Stimulated activated memory B cell treated with anti-CD40 and anti-IgM and Interleukin-4, amounts not matched to agents 10 μg/mL and 1 μg/mL and 100 μg/mL, for 72 hours (primary cell): ENCODE results near the gene NSL1.
A peak's percentile ranks its signal among the peaks of the same experiment; 100 is the strongest.
"Not testable (repeated sequence)": the region's sequence is repeated elsewhere in the genome, so short reads cannot be mapped to it uniquely, and the experiment has no call there.

Experiments used
- ATAC-seq: fragments of 150-1000 bp; cut with Tn5 transposase; 2 replicates; pipeline ENCODE4 v1.10.0; 2021
- H3K27ac Mint-ChIP-seq: one replicate; pipeline ENCODE4 v1.8.0; 2022; ENCODE audit warnings: mild to moderate bottlenecking, mixed read lengths
- H3K27me3 Mint-ChIP-seq: one replicate; pipeline ENCODE4 v1.8.0; 2022; ENCODE audit warnings: mixed read lengths
- H3K36me3 Mint-ChIP-seq: one replicate; pipeline ENCODE4 v1.8.0; 2022; ENCODE audit warnings: mixed read lengths
- H3K4me1 Mint-ChIP-seq: one replicate; pipeline ENCODE4 v1.8.0; 2022; ENCODE audit warnings: mixed read lengths
- H3K4me3 Mint-ChIP-seq: one replicate; pipeline ENCODE4 v1.8.0; 2022; ENCODE audit warnings: mild to moderate bottlenecking, moderate library complexity, mixed read lengths
- H3K9me3 Mint-ChIP-seq: one replicate; pipeline ENCODE4 v1.8.0; 2022; ENCODE audit warnings: mixed read lengths

NSL1 gene

GRCh38 chr1:212791676-212792395, at the start of gene NSL1, which contains the start of gene TATDN3:
NSL1 (minus strand) TSS chr1:212791777; CDS start chr1:212791763, 14 bp downstream.
TATDN3 (plus strand) TSS chr1:212791894; CDS start chr1:212791922, 28 bp downstream.
- H3K27ac Mint-ChIP-seq: peak within 1 kb of the TSS; percentile 94
- peaks cover 43% of the 10 kb centered on the region for H3K4me1 Mint-ChIP-seq
- H3K27me3 Mint-ChIP-seq: no peaks in the 10 kb centered on the region

GRCh38 chr1:212838145-212838544, 46.6 kb upstream of the NSL1 start:
- Mint-ChIP-seq H3K4me3 (no peak overlapping the region), H3K27ac (no peak overlapping the region), H3K27me3 (no peaks in the 10 kb centered on the region), H3K36me3 (no peaks in the 10 kb centered on the region), H3K4me1 (peaks cover 11% of the 10 kb centered on the region), H3K9me3 (no peaks in the 10 kb centered on the region)
- ATAC-seq: no peak

More at GRCh38 chr1:212791676-212792395, at the start of gene NSL1, which contains the start of gene TATDN3:
- Mint-ChIP-seq H3K36me3 (peaks cover 13% of the 10 kb centered on the region), H3K9me3 (peaks cover 7% of the 10 kb centered on the region), H3K4me3 (peak within 1 kb of the TSS; percentile 98)
- peak; percentile 91 for ATAC-seq

GRCh38 chr1:212833211-212834207, 41.9 kb upstream of the NSL1 start:
- ATAC-seq: peak; percentile 73
- Mint-ChIP-seq H3K4me1 (peaks cover 24% of the 10 kb centered on the region), H3K27ac (peak overlapping the region; percentile 70)
- not testable (repeated sequence) for H3K27me3 Mint-ChIP-seq, H3K9me3 Mint-ChIP-seq, H3K4me3 Mint-ChIP-seq, H3K36me3 Mint-ChIP-seq

GRCh38 chr1:212828395-212828794, 36.8 kb upstream of the NSL1 start:
- no peak for ATAC-seq
- peaks cover 14% of the 10 kb centered on the region for H3K4me1 Mint-ChIP-seq
- H3K36me3 Mint-ChIP-seq: peaks cover 24% of the 10 kb centered on the region
- H3K27me3 Mint-ChIP-seq: no peaks in the 10 kb centered on the region
- no peak overlapping the region for H3K4me3 Mint-ChIP-seq
- H3K27ac Mint-ChIP-seq: no peak overlapping the region
- H3K9me3 Mint-ChIP-seq: peaks cover 18% of the 10 kb centered on the region

GRCh38 chr1:212827831-212828278, 36.3 kb upstream of the NSL1 start:
- H3K4me3 Mint-ChIP-seq: no peak overlapping the region
- peaks cover 18% of the 10 kb centered on the region for H3K9me3 Mint-ChIP-seq
- H3K4me1 Mint-ChIP-seq: peaks cover 10% of the 10 kb centered on the region
- H3K27ac Mint-ChIP-seq: no peak overlapping the region
- H3K36me3 Mint-ChIP-seq: peaks cover 24% of the 10 kb centered on the region
- no peak for ATAC-seq
- H3K27me3 Mint-ChIP-seq: no peaks in the 10 kb centered on the region

DNA sequence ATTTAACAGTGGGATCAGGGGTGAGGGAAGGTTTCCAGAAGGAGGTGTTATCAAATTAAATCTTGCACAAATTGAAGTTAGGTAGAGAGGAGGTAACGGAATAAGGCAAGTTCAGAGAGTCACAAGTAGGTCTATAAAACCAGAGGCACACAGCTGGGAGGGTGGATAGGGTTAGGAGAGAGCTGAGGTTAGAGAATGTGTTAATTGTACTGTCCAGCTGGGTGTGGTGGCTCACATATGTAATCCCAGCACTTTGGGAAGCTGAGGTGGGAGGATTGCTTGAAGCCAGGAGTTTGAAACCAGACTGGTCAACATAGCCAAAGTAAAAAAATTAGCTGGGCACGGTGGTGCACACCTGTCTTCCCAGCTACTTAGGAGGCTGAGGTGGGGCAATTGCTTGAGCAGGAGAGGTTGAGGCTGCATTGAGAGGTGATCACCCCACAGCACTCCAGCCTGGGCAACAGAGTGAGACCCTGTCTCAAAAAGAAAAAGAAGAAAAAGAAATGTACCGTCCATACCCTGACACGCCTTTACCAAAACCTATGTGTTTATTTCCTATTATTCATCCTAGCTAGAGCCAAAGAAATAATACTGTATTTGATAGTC, 35.7 kb upstream of the NSL1 start:
- no peaks in the 10 kb centered on the region for H3K27me3 Mint-ChIP-seq
- no peak overlapping the region for H3K27ac Mint-ChIP-seq
- peaks cover 8% of the 10 kb centered on the region for H3K4me1 Mint-ChIP-seq
- no peak for ATAC-seq
- no peak overlapping the region for H3K4me3 Mint-ChIP-seq
- H3K9me3 Mint-ChIP-seq: peaks cover 18% of the 10 kb centered on the region
- H3K36me3 Mint-ChIP-seq: peaks cover 24% of the 10 kb centered on the region

DNA sequence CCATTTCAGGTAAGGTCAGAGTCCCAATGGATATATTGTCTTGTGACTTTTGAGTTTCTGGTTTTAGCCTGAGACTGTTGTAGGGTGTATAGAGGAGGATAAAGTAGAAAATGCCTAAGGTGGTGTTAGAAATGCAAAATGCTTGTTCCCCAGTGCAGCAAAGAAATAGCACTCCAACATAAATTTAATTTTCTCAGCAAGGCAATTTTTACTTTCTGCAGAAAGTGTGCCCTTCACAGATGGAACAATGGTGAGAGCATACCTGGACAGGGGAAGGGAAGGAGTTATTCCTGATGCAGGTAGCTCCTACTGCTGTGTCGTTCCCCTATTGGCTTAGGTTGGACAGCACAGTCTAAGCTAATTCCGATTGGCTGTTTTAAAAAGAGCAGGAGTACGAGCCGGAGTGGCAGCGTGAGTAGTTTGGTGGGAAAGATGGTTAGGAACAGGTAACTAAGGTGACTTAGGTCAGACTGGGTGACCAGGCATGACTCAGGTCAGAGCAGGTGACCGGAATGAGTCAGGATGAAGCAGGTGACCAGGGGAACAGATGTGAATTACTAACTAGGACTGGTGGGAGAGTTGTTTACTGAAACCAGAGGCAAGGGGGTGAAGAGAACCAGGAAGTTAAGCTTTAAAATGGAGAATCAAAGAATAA, 34.3 kb upstream of the NSL1 start:
- no peaks in the 10 kb centered on the region for H3K27me3 Mint-ChIP-seq
- H3K36me3 Mint-ChIP-seq: peaks cover 24% of the 10 kb centered on the region
- H3K4me1 Mint-ChIP-seq: no peaks in the 10 kb centered on the region
- ATAC-seq: no peak
- no peak overlapping the region for H3K27ac Mint-ChIP-seq
- H3K9me3 Mint-ChIP-seq: peaks cover 18% of the 10 kb centered on the region
- H3K4me3 Mint-ChIP-seq: no peak overlapping the region

DNA sequence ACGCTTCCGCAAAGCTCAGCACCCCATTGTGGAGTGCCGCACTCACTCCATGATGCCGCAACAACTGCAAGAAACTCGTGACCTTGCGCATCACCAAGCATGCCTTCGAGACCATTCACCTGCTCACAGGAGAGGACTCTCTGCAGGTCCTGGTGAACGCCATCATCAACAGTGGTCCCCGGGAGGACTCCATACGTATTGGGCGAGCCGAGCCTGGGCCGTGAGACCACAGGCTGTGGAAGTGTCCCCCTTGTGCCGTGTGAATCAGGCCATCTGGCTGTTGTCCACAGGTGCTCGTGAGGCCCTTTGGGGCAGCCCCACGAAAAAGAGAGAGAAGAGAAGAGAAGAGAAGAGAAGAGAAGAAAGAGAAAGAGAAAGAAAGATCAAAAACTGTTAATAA, 32.6 kb upstream of the NSL1 start:
- Mint-ChIP-seq H3K4me1 (peaks cover 7% of the 10 kb centered on the region), H3K4me3 (no peak overlapping the region), H3K9me3 (peaks cover 18% of the 10 kb centered on the region), H3K36me3 (peaks cover 24% of the 10 kb centered on the region), H3K27me3 (no peaks in the 10 kb centered on the region), H3K27ac (no peak overlapping the region)
- ATAC-seq: no peak

- H3K36me3 Mint-ChIP-seq: peaks cover 24% of the 10 kb centered on the region
- no peaks in the 10 kb centered on the region for H3K27me3 Mint-ChIP-seq
- H3K27ac Mint-ChIP-seq: no peak overlapping the region
- peaks cover 18% of the 10 kb centered on the region for H3K9me3 Mint-ChIP-seq
- H3K4me1 Mint-ChIP-seq: peaks cover 7% of the 10 kb centered on the region
- ATAC-seq: no peak
- no peak overlapping the region for H3K4me3 Mint-ChIP-seq
Observed at GRCh38 chr1:212822956-212823355, 31.4 kb upstream of the NSL1 start.

DNA sequence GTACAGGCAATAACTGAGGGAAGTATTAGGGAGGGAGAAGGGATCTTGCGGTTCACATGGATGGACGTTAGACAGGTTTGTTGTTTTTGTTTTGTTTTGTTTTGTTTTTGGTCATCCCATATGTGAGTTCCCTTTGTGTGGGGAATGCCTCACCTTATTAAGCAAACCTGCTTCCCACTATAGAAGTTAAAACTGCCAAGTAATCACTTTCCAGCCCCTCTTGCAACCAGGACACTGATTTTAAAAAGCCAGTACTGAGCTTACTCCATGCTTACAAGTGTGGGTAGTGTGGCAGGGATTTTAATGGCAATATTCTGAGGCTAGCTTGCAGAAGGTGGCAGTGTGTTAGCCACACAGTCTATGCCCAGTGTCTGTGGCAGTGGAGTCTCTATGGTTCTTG, 29.4 kb upstream of the NSL1 start:
- Mint-ChIP-seq H3K9me3 (peaks cover 9% of the 10 kb centered on the region), H3K4me1 (peaks cover 7% of the 10 kb centered on the region), H3K4me3 (no peak overlapping the region), H3K27me3 (no peaks in the 10 kb centered on the region), H3K27ac (peak overlapping the region; percentile 58), H3K36me3 (peaks cover 19% of the 10 kb centered on the region)
- ATAC-seq: no peak

GRCh38 chr1:212819726-212820125, 28.1 kb upstream of the NSL1 start:
- Mint-ChIP-seq H3K4me3 (peak overlapping the region; percentile 38), H3K4me1 (peaks cover 7% of the 10 kb centered on the region), H3K27me3 (no peaks in the 10 kb centered on the region), H3K9me3 (peaks cover 5% of the 10 kb centered on the region), H3K36me3 (peaks cover 19% of the 10 kb centered on the region), H3K27ac (peak overlapping the region; percentile 58)
- peak; percentile 90 for ATAC-seq

DNA sequence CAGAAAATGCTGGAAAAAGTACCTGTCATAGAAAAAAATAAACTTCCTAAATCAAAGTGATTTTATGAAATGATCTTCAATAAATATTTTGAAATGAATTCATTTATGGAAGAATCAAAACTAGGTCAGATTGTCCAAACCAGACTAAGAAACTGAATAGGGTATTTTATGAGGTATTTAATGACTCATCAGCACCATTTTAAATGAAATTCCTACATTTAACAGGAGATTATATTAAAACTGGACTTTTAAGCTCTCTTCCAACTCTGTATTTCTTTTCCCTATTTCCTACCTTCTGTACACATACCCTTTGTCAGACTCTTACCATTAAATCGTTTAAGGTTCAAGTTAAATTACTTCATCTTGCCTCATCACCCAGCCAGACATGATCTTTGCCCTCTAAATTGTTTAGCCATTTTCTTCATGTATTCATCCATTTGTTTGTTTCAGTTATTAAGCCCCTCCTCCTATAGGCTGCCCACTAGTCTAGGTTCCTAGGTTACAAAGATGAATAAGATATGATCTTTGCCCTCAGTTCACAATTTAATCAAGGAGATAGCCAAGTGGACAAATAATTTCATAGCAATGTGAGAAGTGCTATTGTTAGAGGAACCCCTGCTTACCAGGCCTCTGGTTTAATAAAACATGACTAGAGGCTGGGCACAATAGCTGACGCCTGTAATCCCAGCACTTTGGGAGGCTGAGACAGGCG, 25.1 kb upstream of the NSL1 start:
- Mint-ChIP-seq H3K9me3 (no peaks in the 10 kb centered on the region), H3K4me1 (peaks cover 7% of the 10 kb centered on the region), H3K27me3 (no peaks in the 10 kb centered on the region), H3K36me3 (peaks cover 15% of the 10 kb centered on the region), H3K4me3 (no peak overlapping the region), H3K27ac (peak overlapping the region; percentile 0)
- no peak for ATAC-seq

DNA sequence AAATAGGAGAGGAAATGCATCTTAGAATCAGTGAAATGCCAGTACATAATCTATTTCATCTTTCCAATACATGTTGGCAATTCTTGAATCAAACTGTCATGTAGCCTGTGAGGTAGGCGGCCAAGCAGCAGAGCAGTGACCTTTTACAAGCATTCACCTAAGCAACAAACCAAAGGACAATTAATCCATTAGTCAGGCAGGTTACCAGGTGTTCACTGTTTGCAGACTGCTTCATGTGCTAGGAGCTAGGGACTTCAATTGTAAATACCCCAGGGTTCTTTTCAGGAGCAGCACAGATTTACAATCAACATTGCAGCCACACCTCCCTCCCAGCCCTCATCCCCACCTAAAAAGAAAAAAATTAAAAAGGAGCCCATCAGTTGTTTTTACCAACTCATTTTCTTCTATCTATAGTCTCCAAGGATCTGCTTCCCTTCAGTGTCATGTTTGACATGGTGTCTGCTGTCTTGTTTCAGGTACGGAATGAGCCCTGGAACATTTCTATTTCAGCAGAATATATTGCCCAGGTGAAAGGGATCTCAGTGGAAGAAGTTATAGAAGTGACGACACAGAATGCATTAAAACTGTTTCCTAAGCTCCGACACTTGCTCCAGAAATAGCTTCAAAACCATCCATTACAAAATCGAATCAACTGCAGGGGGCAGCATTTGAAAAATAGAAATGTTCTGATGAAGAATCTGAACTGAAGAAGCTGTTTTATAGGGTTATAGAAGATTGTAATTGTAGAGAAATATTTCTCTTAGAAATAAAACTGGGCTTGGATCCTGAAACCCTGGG, 23.2 kb upstream of the NSL1 start:
- peaks cover 15% of the 10 kb centered on the region for H3K36me3 Mint-ChIP-seq
- no peak overlapping the region for H3K27ac Mint-ChIP-seq
- no peaks in the 10 kb centered on the region for H3K9me3 Mint-ChIP-seq
- no peaks in the 10 kb centered on the region for H3K27me3 Mint-ChIP-seq
- no peak overlapping the region for H3K4me3 Mint-ChIP-seq
- peaks cover 5% of the 10 kb centered on the region for H3K4me1 Mint-ChIP-seq
- no peak for ATAC-seq
